ENCODE data around the gene MACROD2. TPM values are rescaled to one million over a fixed set of nuclear protein-coding genes. Genes with fewer than 3 reads are reported as not detected.

Gene MACROD2
- total and polyA plus RNA-seq, 2 of the 4 experiments (the other 2 are of a cell fraction), result not detected

GRCh38 chr20:14892782-14893181 is 897.5 kb downstream of the MACROD2 start:
- Histone ChIP-seq H3K18ac (ENCODE audit: low read depth, low read length) (no peak overlapping the region), H3K4me1 (ENCODE audit: control insufficient read depth, insufficient read depth, low read length) (no peaks in the 10 kb centered on the region), H2BK15ac (ENCODE audit: low read depth, low read length) (no peak overlapping the region), H4K5ac (ENCODE audit: low read depth, low read length) (no peak overlapping the region), H4K91ac (ENCODE audit: insufficient read depth, low read depth, low read length) (no peak overlapping the region), H3K9me1 (ENCODE audit: insufficient read depth, low read length) (no peaks in the 10 kb centered on the region), H3K27ac (ENCODE audit: insufficient read depth, low read length) (no peak overlapping the region), H3K4me2 (ENCODE audit: low read depth, low read length) (no peak overlapping the region), H3K9ac (ENCODE audit: low read depth, low read length) (no peak overlapping the region), H3K36me3 (ENCODE audit: control insufficient read depth, insufficient read depth, low read length) (no peaks in the 10 kb centered on the region), H3K27me3 (ENCODE audit: control insufficient read depth, insufficient read depth, low read length) (no peaks in the 10 kb centered on the region), H2AK5ac (ENCODE audit: low read depth, low read length) (no peak overlapping the region), H2BK5ac (ENCODE audit: low read depth, low read length, poor library complexity, severe bottlenecking) (no peak overlapping the region), H3K4ac (ENCODE audit: low read depth, low read length) (no peak overlapping the region), H3K14ac (replicated peaks; ENCODE audit: low read depth, low read length) (no peak overlapping the region), H4K20me1 (ENCODE audit: insufficient read depth, low read length) (no peaks in the 10 kb centered on the region), H2AK9ac (replicated peaks; ENCODE audit: low read depth, low read length, poor library complexity) (no peak overlapping the region), H3K79me1 (ENCODE audit: low read depth in 1 of 2, low read length in 2 of 2) (no peaks in the 10 kb centered on the region), H3K56ac (ENCODE audit: extremely low read depth, insufficient read depth, low read length) (no peak overlapping the region), H3K23ac (ENCODE audit: low read depth, low read length) (no peak overlapping the region), H2AFZ (replicated peaks; ENCODE audit: low read length, poor library complexity) (no peak overlapping the region), H3K9me3 (ENCODE audit: control insufficient read depth, insufficient read depth, low read length) (peaks cover 6% of the 10 kb centered on the region; the same call in 1 of the 2 replicates), H3K4me3 (ENCODE audit: insufficient read depth, low read depth, low read length) (no peak overlapping the region), H2BK120ac (ENCODE audit: low read depth, low read length) (no peak overlapping the region), H4K8ac (ENCODE audit: low read depth in 2 of 2, low read length in 2 of 2) (no peak overlapping the region), H2BK20ac (ENCODE audit: low read depth, low read length) (no peak overlapping the region)
- in situ Hi-C loops (cut with MboI; ENCODE audit: low sequenced_read_pairs) (no loop called here), dilution Hi-C loops (cut with HindIII; ENCODE audit: low sequenced_read_pairs, unreplicated experiment) (no loop called here), intact Hi-C loops (cut with micrococcal nuclease) (no loop called here)
- no TSS peak for BruUV-seq (replicated peaks)
- no CpG with 5 or more reads among the region's 4 CpGs for WGBS, 2 experiments (ENCODE audit: extremely low coverage in 2 of 2, insufficient read length in 1 of 2)
- CTCF ChIA-PET, result no interaction called here
- ATAC-seq (ENCODE audit: low read depth) (no peak), DNase-seq (no peak)
- TF ChIP-seq, protein P1, sequence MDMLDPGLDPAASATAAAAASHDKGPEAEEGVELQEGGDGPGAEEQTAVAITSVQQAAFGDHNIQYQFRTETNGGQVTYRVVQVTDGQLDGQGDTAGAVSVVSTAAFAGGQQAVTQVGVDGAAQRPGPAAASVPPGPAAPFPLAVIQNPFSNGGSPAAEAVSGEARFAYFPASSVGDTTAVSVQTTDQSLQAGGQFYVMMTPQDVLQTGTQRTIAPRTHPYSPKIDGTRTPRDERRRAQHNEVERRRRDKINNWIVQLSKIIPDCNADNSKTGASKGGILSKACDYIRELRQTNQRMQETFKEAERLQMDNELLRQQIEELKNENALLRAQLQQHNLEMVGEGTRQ (IDR thresholded peaks at IDR 0.05; ENCODE audit: low read depth, low read length), result no peak
- TF ChIP-seq NFE2L2 (IDR thresholded peaks at IDR 0.05; ENCODE audit: low read depth, low read length) (no peak), MAFK (IDR thresholded peaks at IDR 0.05; ENCODE audit: low read depth, low read length) (no peak), RFX5 (IDR thresholded peaks at IDR 0.05; ENCODE audit: low read depth, low read length) (no peak), MXI1 (IDR thresholded peaks at IDR 0.05; ENCODE audit: borderline replicate concordance, low read depth, low read length) (no peak), SMC3 (IDR thresholded peaks at IDR 0.05; ENCODE audit: low read depth, low read length) (no peak), BHLHE40 (IDR thresholded peaks at IDR 0.05; ENCODE audit: low read depth, low read length) (no peak), RAD21 (IDR thresholded peaks at IDR 0.05; ENCODE audit: low read length) (no peak), CHD1 (IDR thresholded peaks at IDR 0.05; ENCODE audit: low read depth, low read length) (no peak), CEBPB (IDR thresholded peaks at IDR 0.05; ENCODE audit: low read depth, low read length) (no peak), MAZ (IDR thresholded peaks at IDR 0.05; ENCODE audit: borderline replicate concordance, low read depth, low read length) (no peak)
- POLR2A ChIA-PET (ENCODE audit: unreplicated experiment), result no interaction called here

Data from IMR-90 (cell line).